OCI-LY1 (cell line): ENCODE results near the gene CDX2.

Experiments
- CTCF ChIP-seq: fragments of 200-600 bp; sonication (generic), shearing (Covaris generic); IDR thresholded peaks from 2 replicates; pipeline ENCODE4 v1.5.1; 2017; ENCODE audit warnings: mild to moderate bottlenecking, antibody characterized with exemption, low read length, moderate library complexity, mixed read lengths
- EZH2 ChIP-seq: fragments of 200-600 bp; sonication (generic), shearing (Covaris generic); IDR thresholded peaks from 2 replicates; pipeline ENCODE4 v1.8.0; 2017; ENCODE audit warnings: borderline replicate concordance, mixed run types, mild to moderate bottlenecking, antibody characterized with exemption, low read length, moderate library complexity, mixed read lengths

DNA sequence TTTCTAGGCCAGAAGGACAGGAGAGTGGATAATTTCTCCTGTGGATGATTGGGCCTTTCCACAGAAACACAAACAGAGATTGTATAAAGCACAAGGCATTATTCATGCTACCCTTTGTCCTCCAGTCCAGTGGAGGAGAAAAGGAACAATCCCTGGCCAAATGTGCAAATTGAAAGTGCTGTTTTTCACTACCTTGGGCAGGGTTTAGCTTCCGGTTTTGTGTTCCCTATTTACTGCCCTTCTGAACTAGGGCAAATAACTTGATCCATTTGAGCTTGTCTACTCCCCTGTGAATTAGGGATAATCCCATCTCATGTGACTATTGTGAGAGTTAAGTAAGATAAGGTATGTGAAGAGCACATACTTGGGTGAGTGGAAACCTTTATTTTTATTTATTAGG is 36.0 kb downstream of the CDX2 start:
- no peak for TF ChIP-seq CTCF
- TF ChIP-seq EZH2, result no peak
